HCT116 (cell line): Measurements from ENCODE around the gene GLOD5. TPM values are rescaled to one million over a fixed set of nuclear protein-coding genes. Genes with fewer than 3 reads are reported as not detected.

Experiments used
- ATAC-seq: fragments of 200-7000 bp; cut with Tn5 transposase; 2 replicates; pipeline ENCODE4 v1.9.1; 2020; ENCODE audit warnings: mild to moderate bottlenecking, moderate library complexity
- BruUV-seq: library from RNA; stranded (reverse); fragments of 400-500 nt; replicated peaks from 2 replicates; lab custom pipeline; 2021; lab: Mats Ljungman, UMichigan
- CTCF ChIA-PET: fragments of 300-600 bp; sonication (Branson Sonifier 250); formaldehyde crosslinking; loops from one replicate; lab custom pipeline; 2021; ENCODE audit warnings: antibody characterized with exemption; lab: Charles Lee
- POLR2A ChIA-PET: fragments of 300-600, 350-600 bp; sonication (Branson Sonifier 250); formaldehyde crosslinking; loops from one replicate; lab custom pipeline; 2021; ENCODE audit warnings: antibody characterized with exemption; lab: Charles Lee
- RAD21 ChIA-PET, 2 experiments: fragments of 300-600 bp; sonication (Branson Sonifier 250); formaldehyde crosslinking; loops; one replicate each; lab custom pipeline; 2023; ENCODE audit warnings: low total read pairs in 2 of 2; ENCODE audit not compliant: uncharacterized antibody in 2 of 2, unreplicated experiment in 2 of 2, low non-redundant PET in 1 of 2; lab: Charles Lee
- DNase-seq: peaks from one replicate; pipeline ENCODE4 v3.0.0-alpha.2; 2010; ENCODE audit warnings: low read depth, low spot score
- H2AFZ ChIP-seq: fragments of 200-600 bp; shearing (Covaris generic), sonication (generic); 2 replicates; pipeline ENCODE4 v1.6.1; 2017; ENCODE audit warnings: low read depth, mixed run types, mixed read lengths, antibody characterized with exemption, low read length; ENCODE audit not compliant: poor library complexity, severe bottlenecking
- H3K27ac ChIP-seq: 2 replicates; pipeline ENCODE4 v1.5.1; 2012; ENCODE audit warnings: low read depth, low read length
- H3K27me3 ChIP-seq: fragments of 200-600 bp; sonication (generic); 2 replicates; pipeline ENCODE4 v1.6.1; 2016; ENCODE audit warnings: mixed run types, low read length, mixed read lengths; ENCODE audit not compliant: insufficient read depth
- H3K36me3 ChIP-seq, 2 experiments: fragments of 200-500 bp in 1 of 2; fragments of 200-600 bp in 1 of 2; sonication (Bioruptor generic) in 1 of 2; sonication (generic) in 1 of 2; 2 replicates each; pipeline versions ENCODE4 v1.5.1 to v1.6.1; 2014 to 2016; ENCODE audit warnings: low read length in 2 of 2, inconsistent platforms in 1 of 2, mixed read lengths in 1 of 2, mixed run types in 1 of 2; ENCODE audit not compliant: insufficient read depth in 2 of 2, control insufficient read depth in 1 of 2
- H3K4me1 ChIP-seq, 2 experiments: fragments of 200-600 bp in 1 of 2; sonication (generic) in 1 of 2; 2 replicates each; pipeline versions ENCODE4 v1.5.1 to v1.6.1; 2012 to 2017; ENCODE audit warnings: low read length in 2 of 2, inconsistent platforms in 1 of 2, mild to moderate bottlenecking in 1 of 2, mixed read lengths in 1 of 2, mixed run types in 1 of 2, moderate library complexity in 1 of 2; ENCODE audit not compliant: insufficient read depth in 2 of 2, control insufficient read depth in 1 of 2
- H3K4me2 ChIP-seq: fragments of 200-600 bp; sonication (generic); 2 replicates; pipeline ENCODE4 v1.6.1; 2017; ENCODE audit warnings: mixed run types, low read length, mixed read lengths
- H3K4me3 ChIP-seq, 2 experiments: fragments of 200-600 bp in 1 of 2; sonication (generic) in 1 of 2; replicated peaks in 1 of 2; 2 replicates each; pipeline ENCODE4 v1.5.1; 2011 to 2016; ENCODE audit warnings: low read length in 2 of 2, control low read depth in 1 of 2, low read depth in 1 of 2, mild to moderate bottlenecking in 1 of 2, mixed read lengths in 1 of 2, mixed run types in 1 of 2
- H3K79me2 ChIP-seq: fragments of 200-600 bp; sonication (generic); 2 replicates; pipeline ENCODE4 v1.6.1; 2017; ENCODE audit warnings: mild to moderate bottlenecking, mixed run types, low read length, moderate library complexity, mixed read lengths; ENCODE audit not compliant: insufficient read depth
- H3K9ac ChIP-seq: fragments of 200-600 bp; sonication (generic); 2 replicates; pipeline ENCODE4 v1.6.1; 2016; ENCODE audit warnings: low read length, mixed read lengths
- H3K9me2 ChIP-seq: fragments of 200-600 bp; sonication (generic), shearing (Covaris generic); 2 replicates; pipeline ENCODE4 v1.6.1; 2017; ENCODE audit warnings: mixed run types, mild to moderate bottlenecking, moderate library complexity; ENCODE audit not compliant: insufficient read depth
- H3K9me3 ChIP-seq, 2 experiments: fragments of 200-500 bp in 1 of 2; fragments of 200-600 bp in 1 of 2; sonication (Bioruptor generic) in 1 of 2; sonication (generic) in 1 of 2; 2 replicates each; pipeline ENCODE4 v1.6.1; 2014 to 2017; ENCODE audit warnings: low read length in 2 of 2, mixed read lengths in 2 of 2, inconsistent platforms in 1 of 2, low read depth in 1 of 2, mild to moderate bottlenecking in 1 of 2, mixed run types in 1 of 2, moderate library complexity in 1 of 2; ENCODE audit not compliant: control insufficient read depth in 1 of 2, insufficient read depth in 1 of 2
- H4K20me1 ChIP-seq: fragments of 200-600 bp; sonication (generic), shearing (Covaris generic); 2 replicates; pipeline ENCODE4 v1.6.1; 2017; ENCODE audit warnings: mixed run types, mild to moderate bottlenecking, moderate library complexity; ENCODE audit not compliant: insufficient read depth
- ATF3 ChIP-seq: IDR thresholded peaks from 2 replicates; pipeline ENCODE4 v1.6.1; 2012
- CBX3 ChIP-seq: IDR thresholded peaks from 2 replicates; pipeline ENCODE4 v1.6.1; 2012; ENCODE audit warnings: low read depth
- CEBPB ChIP-seq: IDR thresholded peaks from 2 replicates; pipeline ENCODE4 v1.6.1; 2012; ENCODE audit warnings: low read depth
- EGR1 ChIP-seq: IDR thresholded peaks from 2 replicates; pipeline ENCODE4 v1.6.1; 2012; ENCODE audit warnings: low read depth
- ELF1 ChIP-seq: IDR thresholded peaks from 2 replicates; pipeline ENCODE4 v1.6.1; 2012; ENCODE audit warnings: low read depth, borderline replicate concordance
- EZH2phosphoT487 ChIP-seq: fragments of 200-600 bp; IDR thresholded peaks from 2 replicates; pipeline ENCODE4 v1.6.1; 2018; ENCODE audit warnings: antibody characterized with exemption, borderline replicate concordance
- POLR2A ChIP-seq: IDR thresholded peaks from 2 replicates; pipeline ENCODE4 v1.7.0; 2011; ENCODE audit warnings: borderline replicate concordance; ENCODE audit not compliant: insufficient read depth, insufficient read length; ENCODE audit errors: extremely low read depth
- RAD21 ChIP-seq: IDR thresholded peaks from 2 replicates; pipeline ENCODE4 v1.6.1; 2012; ENCODE audit warnings: low read depth, mild to moderate bottlenecking
- REST ChIP-seq: IDR thresholded peaks from 2 replicates; pipeline ENCODE4 v1.6.1; 2012; ENCODE audit warnings: low read depth
- SP1 ChIP-seq: IDR thresholded peaks from 2 replicates; pipeline ENCODE4 v1.6.1; 2012; ENCODE audit warnings: low read depth
- YY1 ChIP-seq: IDR thresholded peaks from 2 replicates; pipeline ENCODE4 v1.6.1; 2011; ENCODE audit warnings: low read length, low read depth, moderate library complexity, mild to moderate bottlenecking; ENCODE audit not compliant: insufficient replicate concordance; ENCODE audit errors: extremely low read depth
- intact Hi-C: fragments of 100-400 bp; cut with micrococcal nuclease; formaldehyde crosslinking; loops from 2 replicates; pipeline ENCODE4 v1.10.0; 2022
- total RNA-seq: library from RNA; stranded (reverse); gene quantifications from one replicate; pipeline ENCODE4 v1.2.1, GENCODE V29; 2021; ENCODE audit not compliant: unreplicated experiment

The GLOD5 gene
- total RNA-seq, 1 experiment from 2014 or later, result not detected

- CTCF ChIA-PET, result no interaction called here
- RAD21 ChIA-PET, result no interaction called here
- H3K9me3 ChIP-seq, result no peaks in the 10 kb centered on the region
- H4K20me1 ChIP-seq, result no peaks in the 10 kb centered on the region
- ATAC-seq, result no peak
- no peaks in the 10 kb centered on the region for H3K36me3 ChIP-seq
- H3K27ac ChIP-seq, result no peak overlapping the region
- no peaks in the 10 kb centered on the region for H3K9me2 ChIP-seq
- POLR2A ChIA-PET, result no interaction called here
- intact Hi-C loops, result no loop called here
- no peak overlapping the region for H3K4me3 ChIP-seq
- H3K9ac ChIP-seq, result no peak overlapping the region
- H3K79me2 ChIP-seq, result no peaks in the 10 kb centered on the region
- no peaks in the 10 kb centered on the region for H3K4me1 ChIP-seq
- H3K27me3 ChIP-seq, result no peaks in the 10 kb centered on the region
- no peak for DNase-seq
- no TSS peak for BruUV-seq
- no peak overlapping the region for H3K4me2 ChIP-seq
- H2AFZ ChIP-seq, result no peak overlapping the region
- TF ChIP-seq POLR2A (no peak), EZH2phosphoT487 (no peak), SP1 (no peak), CEBPB (no peak), YY1 (no peak), EGR1 (no peak), REST (no peak), ELF1 (no peak), CBX3 (no peak), RAD21 (no peak), ATF3 (no peak)
These were observed 53.2 kb downstream of the GLOD5 start for GRCh38 chrX:48814722-48815121.
